HepG2 (cell line): ENCODE data around the gene DNAJC5. TPM values are rescaled to one million over a fixed set of nuclear protein-coding genes. Genes with fewer than 3 reads are reported as not detected.

Experiments
- NR1H2 ChIP-seq: sonication (generic); formaldehyde crosslinking; IDR thresholded peaks from 2 replicates; pipeline ENCODE4 v1.8.1; 2022; ENCODE audit warnings: low read depth, missing genetic modification reagents, borderline replicate concordance
- NRL ChIP-seq: sonication (generic); formaldehyde crosslinking; IDR thresholded peaks from 2 replicates; pipeline ENCODE4 v1.5.0; 2020; ENCODE audit warnings: missing genetic modification reagents, mild to moderate bottlenecking, moderate library complexity, borderline replicate concordance
- ZBTB49 ChIP-seq: sonication (generic); formaldehyde crosslinking; IDR thresholded peaks from 2 replicates; pipeline ENCODE4 v1.4.0; 2020; ENCODE audit warnings: missing genetic modification reagents, borderline replicate concordance
- ZIK1 ChIP-seq: sonication (generic); formaldehyde crosslinking; IDR thresholded peaks from 2 replicates; pipeline ENCODE4 v1.5.0; 2020; ENCODE audit warnings: mild to moderate bottlenecking, low read depth, missing genetic modification reagents, borderline replicate concordance
- ZNF367 ChIP-seq: sonication (generic); formaldehyde crosslinking; IDR thresholded peaks from 2 replicates; pipeline ENCODE4 v1.4.0; 2020; ENCODE audit warnings: missing genetic modification reagents, borderline replicate concordance
- ZNF484 ChIP-seq: sonication (generic); formaldehyde crosslinking; IDR thresholded peaks from 2 replicates; pipeline ENCODE4 v1.5.1; 2020; ENCODE audit warnings: mild to moderate bottlenecking, low read depth, missing genetic modification reagents, borderline replicate concordance
- ZNF678 ChIP-seq: sonication (generic); formaldehyde crosslinking; IDR thresholded peaks from 2 replicates; pipeline ENCODE4 v1.4.0; 2020; ENCODE audit warnings: mild to moderate bottlenecking, missing genetic modification reagents
- polyA plus RNA-seq, 8 experiments: library from polyadenylated mRNA; depleted of rRNA in 3 of 8; stranded (reverse) in 7 of 8; unstranded in 1 of 8; fragments of >200 nt; fragmentation: Illumina TruSeq in 4 of 8; extraction: Trizol in 4 of 8; gene quantifications; 2 replicates each; pipeline versions ENCODE4 v1.2.1 to v1.2.3, GENCODE V29; 2011 to 2016; ENCODE audit warnings: low read depth in 4 of 8, missing spikeins in 1 of 8, mixed read lengths in 1 of 8; ENCODE audit not compliant: insufficient read depth in 1 of 8
- total RNA-seq, 5 experiments: library from RNA; depleted of rRNA; stranded (reverse); fragments of >200 nt; fragmentation: Illumina TruSeq; extraction: Trizol; gene quantifications; 2 replicates each; pipeline ENCODE4 v1.2.3, GENCODE V29; 2016; ENCODE audit warnings: low read depth in 1 of 5
- TF ChIP-seq, protein P1 (sequence below): IDR thresholded peaks from 2 replicates; pipeline ENCODE4 v1.6.1; 2016; ENCODE audit warnings: control low read depth
- TF ChIP-seq, protein P2 (sequence below): sonication (generic); formaldehyde crosslinking; IDR thresholded peaks from 2 replicates; pipeline ENCODE4 v1.5.0; 2020; ENCODE audit warnings: missing genetic modification reagents
- TF ChIP-seq, protein P3 (sequence below): sonication (generic); formaldehyde crosslinking; conservative IDR thresholded peaks from 2 replicates; pipeline ENCODE4 v1.8.0; 2022; ENCODE audit warnings: mild to moderate bottlenecking, moderate library complexity, missing genetic modification reagents
- TF ChIP-seq, protein P4 (sequence below): sonication (generic); formaldehyde crosslinking; IDR thresholded peaks from 2 replicates; pipeline ENCODE4 v1.5.0; 2020; ENCODE audit warnings: mild to moderate bottlenecking, missing genetic modification reagents, borderline replicate concordance

The DNAJC5 gene
- total and polyA plus RNA-seq, 2 of the 13 experiments (the other 11 are each of a cell fraction or from before 2014, with no cell fraction given), result 42.8 to 64.5 TPM

GRCh38 chr20:63863798-63864544, 31.0 kb upstream of the DNAJC5 start (continued):
- TF ChIP-seq ZNF367 (CRISPR knock-in tag), result no peak
- TF ChIP-seq, protein P1, sequence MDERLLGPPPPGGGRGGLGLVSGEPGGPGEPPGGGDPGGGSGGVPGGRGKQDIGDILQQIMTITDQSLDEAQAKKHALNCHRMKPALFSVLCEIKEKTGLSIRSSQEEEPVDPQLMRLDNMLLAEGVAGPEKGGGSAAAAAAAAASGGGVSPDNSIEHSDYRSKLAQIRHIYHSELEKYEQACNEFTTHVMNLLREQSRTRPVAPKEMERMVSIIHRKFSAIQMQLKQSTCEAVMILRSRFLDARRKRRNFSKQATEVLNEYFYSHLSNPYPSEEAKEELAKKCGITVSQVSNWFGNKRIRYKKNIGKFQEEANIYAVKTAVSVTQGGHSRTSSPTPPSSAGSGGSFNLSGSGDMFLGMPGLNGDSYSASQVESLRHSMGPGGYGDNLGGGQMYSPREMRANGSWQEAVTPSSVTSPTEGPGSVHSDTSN (CRISPR knock-in tag), result 0 out of 2 replicates have a peak, but pooled peaks have one; percentile 13
- TF ChIP-seq, protein P2, sequence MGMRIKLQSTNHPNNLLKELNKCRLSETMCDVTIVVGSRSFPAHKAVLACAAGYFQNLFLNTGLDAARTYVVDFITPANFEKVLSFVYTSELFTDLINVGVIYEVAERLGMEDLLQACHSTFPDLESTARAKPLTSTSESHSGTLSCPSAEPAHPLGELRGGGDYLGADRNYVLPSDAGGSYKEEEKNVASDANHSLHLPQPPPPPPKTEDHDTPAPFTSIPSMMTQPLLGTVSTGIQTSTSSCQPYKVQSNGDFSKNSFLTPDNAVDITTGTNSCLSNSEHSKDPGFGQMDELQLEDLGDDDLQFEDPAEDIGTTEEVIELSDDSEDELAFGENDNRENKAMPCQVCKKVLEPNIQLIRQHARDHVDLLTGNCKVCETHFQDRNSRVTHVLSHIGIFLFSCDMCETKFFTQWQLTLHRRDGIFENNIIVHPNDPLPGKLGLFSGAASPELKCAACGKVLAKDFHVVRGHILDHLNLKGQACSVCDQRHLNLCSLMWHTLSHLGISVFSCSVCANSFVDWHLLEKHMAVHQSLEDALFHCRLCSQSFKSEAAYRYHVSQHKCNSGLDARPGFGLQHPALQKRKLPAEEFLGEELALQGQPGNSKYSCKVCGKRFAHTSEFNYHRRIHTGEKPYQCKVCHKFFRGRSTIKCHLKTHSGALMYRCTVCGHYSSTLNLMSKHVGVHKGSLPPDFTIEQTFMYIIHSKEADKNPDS (CRISPR knock-in tag), result 0 out of 2 replicates have a peak, but pooled peaks have one; percentile 83
- TF ChIP-seq, protein P3, sequence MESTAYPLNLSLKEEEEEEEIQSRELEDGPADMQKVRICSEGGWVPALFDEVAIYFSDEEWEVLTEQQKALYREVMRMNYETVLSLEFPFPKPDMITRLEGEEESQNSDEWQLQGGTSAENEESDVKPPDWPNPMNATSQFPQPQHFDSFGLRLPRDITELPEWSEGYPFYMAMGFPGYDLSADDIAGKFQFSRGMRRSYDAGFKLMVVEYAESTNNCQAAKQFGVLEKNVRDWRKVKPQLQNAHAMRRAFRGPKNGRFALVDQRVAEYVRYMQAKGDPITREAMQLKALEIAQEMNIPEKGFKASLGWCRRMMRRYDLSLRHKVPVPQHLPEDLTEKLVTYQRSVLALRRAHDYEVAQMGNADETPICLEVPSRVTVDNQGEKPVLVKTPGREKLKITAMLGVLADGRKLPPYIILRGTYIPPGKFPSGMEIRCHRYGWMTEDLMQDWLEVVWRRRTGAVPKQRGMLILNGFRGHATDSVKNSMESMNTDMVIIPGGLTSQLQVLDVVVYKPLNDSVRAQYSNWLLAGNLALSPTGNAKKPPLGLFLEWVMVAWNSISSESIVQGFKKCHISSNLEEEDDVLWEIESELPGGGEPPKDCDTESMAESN (CRISPR knock-in tag), result peak; percentile 82
- 0 out of 2 replicates have a peak, but pooled peaks have one; percentile 54 for TF ChIP-seq ZNF678 (CRISPR knock-in tag)
- TF ChIP-seq, protein P4, sequence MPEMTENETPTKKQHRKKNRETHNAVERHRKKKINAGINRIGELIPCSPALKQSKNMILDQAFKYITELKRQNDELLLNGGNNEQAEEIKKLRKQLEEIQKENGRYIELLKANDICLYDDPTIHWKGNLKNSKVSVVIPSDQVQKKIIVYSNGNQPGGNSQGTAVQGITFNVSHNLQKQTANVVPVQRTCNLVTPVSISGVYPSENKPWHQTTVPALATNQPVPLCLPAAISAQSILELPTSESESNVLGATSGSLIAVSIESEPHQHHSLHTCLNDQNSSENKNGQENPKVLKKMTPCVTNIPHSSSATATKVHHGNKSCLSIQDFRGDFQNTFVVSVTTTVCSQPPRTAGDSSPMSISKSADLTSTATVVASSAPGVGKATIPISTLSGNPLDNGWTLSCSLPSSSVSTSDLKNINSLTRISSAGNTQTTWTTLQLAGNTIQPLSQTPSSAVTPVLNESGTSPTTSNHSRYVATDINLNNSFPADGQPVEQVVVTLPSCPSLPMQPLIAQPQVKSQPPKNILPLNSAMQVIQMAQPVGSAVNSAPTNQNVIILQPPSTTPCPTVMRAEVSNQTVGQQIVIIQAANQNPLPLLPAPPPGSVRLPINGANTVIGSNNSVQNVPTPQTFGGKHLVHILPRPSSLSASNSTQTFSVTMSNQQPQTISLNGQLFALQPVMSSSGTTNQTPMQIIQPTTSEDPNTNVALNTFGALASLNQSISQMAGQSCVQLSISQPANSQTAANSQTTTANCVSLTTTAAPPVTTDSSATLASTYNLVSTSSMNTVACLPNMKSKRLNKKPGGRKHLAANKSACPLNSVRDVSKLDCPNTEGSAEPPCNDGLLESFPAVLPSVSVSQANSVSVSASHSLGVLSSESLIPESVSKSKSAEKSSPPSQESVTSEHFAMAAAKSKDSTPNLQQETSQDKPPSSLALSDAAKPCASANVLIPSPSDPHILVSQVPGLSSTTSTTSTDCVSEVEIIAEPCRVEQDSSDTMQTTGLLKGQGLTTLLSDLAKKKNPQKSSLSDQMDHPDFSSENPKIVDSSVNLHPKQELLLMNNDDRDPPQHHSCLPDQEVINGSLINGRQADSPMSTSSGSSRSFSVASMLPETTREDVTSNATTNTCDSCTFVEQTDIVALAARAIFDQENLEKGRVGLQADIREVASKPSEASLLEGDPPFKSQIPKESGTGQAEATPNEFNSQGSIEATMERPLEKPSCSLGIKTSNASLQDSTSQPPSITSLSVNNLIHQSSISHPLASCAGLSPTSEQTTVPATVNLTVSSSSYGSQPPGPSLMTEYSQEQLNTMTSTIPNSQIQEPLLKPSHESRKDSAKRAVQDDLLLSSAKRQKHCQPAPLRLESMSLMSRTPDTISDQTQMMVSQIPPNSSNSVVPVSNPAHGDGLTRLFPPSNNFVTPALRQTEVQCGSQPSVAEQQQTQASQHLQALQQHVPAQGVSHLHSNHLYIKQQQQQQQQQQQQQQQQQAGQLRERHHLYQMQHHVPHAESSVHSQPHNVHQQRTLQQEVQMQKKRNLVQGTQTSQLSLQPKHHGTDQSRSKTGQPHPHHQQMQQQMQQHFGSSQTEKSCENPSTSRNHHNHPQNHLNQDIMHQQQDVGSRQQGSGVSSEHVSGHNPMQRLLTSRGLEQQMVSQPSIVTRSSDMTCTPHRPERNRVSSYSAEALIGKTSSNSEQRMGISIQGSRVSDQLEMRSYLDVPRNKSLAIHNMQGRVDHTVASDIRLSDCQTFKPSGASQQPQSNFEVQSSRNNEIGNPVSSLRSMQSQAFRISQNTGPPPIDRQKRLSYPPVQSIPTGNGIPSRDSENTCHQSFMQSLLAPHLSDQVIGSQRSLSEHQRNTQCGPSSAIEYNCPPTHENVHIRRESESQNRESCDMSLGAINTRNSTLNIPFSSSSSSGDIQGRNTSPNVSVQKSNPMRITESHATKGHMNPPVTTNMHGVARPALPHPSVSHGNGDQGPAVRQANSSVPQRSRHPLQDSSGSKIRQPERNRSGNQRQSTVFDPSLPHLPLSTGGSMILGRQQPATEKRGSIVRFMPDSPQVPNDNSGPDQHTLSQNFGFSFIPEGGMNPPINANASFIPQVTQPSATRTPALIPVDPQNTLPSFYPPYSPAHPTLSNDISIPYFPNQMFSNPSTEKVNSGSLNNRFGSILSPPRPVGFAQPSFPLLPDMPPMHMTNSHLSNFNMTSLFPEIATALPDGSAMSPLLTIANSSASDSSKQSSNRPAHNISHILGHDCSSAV (CRISPR knock-in tag), result no peak
- TF ChIP-seq ZIK1 (CRISPR knock-in tag), result 0 out of 2 replicates have a peak, but pooled peaks have one; percentile 74
- no peak for TF ChIP-seq ZBTB49 (CRISPR knock-in tag)
- TF ChIP-seq NRL, result peak; percentile 95
- no peak for TF ChIP-seq ZNF484
- TF ChIP-seq NR1H2 (CRISPR knock-in tag), result peak; percentile 76; the same call in 1 of the 2 replicates
